SK-N-MC (cell line): ENCODE measurements around the gene POLR3K.

ENCODE experiments used
- EZH2 ChIP-seq: fragments of 200-600 bp; sonication (generic); IDR thresholded peaks from one replicate; pipeline ENCODE4 v1.6.1; 2017; ENCODE audit warnings: antibody characterized with exemption
- POLR2AphosphoS5 ChIP-seq: IDR thresholded peaks from 2 replicates; pipeline ENCODE4 v1.6.1; 2012; ENCODE audit warnings: mild to moderate bottlenecking, low read depth, low read length, borderline replicate concordance

- TF ChIP-seq POLR2AphosphoS5 (no peak), EZH2 (no peak)
Measured at GRCh38 chr16:36336-36984, 16.9 kb downstream of the POLR3K start.
